Panc1 (cell line): ENCODE data around the gene BMP10. TPM values are rescaled to one million over a fixed set of nuclear protein-coding genes. Genes with fewer than 3 reads are reported as not detected.
"Not testable (repeated sequence)": the region's sequence is repeated elsewhere in the genome, so short reads cannot be mapped to it uniquely, and the experiment has no call there.

Source experiments
- ATAC-seq: fragments of 200-7000 bp; cut with Tn5 transposase; 2 replicates; pipeline ENCODE4 v1.9.1; 2020; ENCODE audit warnings: mild to moderate bottlenecking, moderate library complexity
- BruUV-seq: library from RNA; stranded (reverse); fragments of 400-500 nt; replicated peaks from 2 replicates; lab custom pipeline; 2021; lab: Mats Ljungman, UMichigan
- CTCF ChIA-PET: fragments of 300-600 bp; sonication (Branson Sonifier 250); formaldehyde crosslinking; loops from one replicate; lab custom pipeline; 2022; ENCODE audit warnings: antibody characterized with exemption; lab: Charles Lee
- POLR2A ChIA-PET: fragments of 300-600 bp; sonication (Branson Sonifier 250); formaldehyde crosslinking; loops from one replicate; lab custom pipeline; 2022; ENCODE audit warnings: antibody characterized with exemption; lab: Charles Lee
- DNase-seq: peaks from one replicate; pipeline ENCODE4 v3.0.0-alpha.2; 2010; ENCODE audit warnings: low read depth, low spot score
- H3K27ac ChIP-seq: 2 replicates; pipeline ENCODE4 v1.5.1; 2011; ENCODE audit warnings: mild to moderate bottlenecking, low read length, inconsistent platforms
- H3K27me3 ChIP-seq: fragments of 200-500 bp; sonication (Bioruptor generic); 2 replicates; pipeline ENCODE4 v1.6.0; 2014; ENCODE audit warnings: low read length, inconsistent platforms; ENCODE audit not compliant: control insufficient read depth, insufficient read depth
- H3K36me3 ChIP-seq: fragments of 200-500 bp; sonication (Bioruptor generic); 2 replicates; pipeline ENCODE4 v1.5.1; 2014; ENCODE audit warnings: inconsistent platforms, mild to moderate bottlenecking, low read length, moderate library complexity; ENCODE audit not compliant: control insufficient read depth, insufficient read depth
- H3K4me1 ChIP-seq: 2 replicates; pipeline ENCODE4 v1.5.1; 2011; ENCODE audit warnings: inconsistent platforms, mild to moderate bottlenecking, low read length, moderate library complexity; ENCODE audit not compliant: control insufficient read depth, insufficient read depth
- H3K4me3 ChIP-seq, 2 experiments: 2 replicates each; pipeline ENCODE4 v1.5.1; 2011 to 2012; ENCODE audit warnings: low read depth in 2 of 2, low read length in 2 of 2, mild to moderate bottlenecking in 2 of 2, inconsistent platforms in 1 of 2, moderate library complexity in 1 of 2
- H3K9me3 ChIP-seq: fragments of 200-500 bp; sonication (Bioruptor generic); 2 replicates; pipeline ENCODE4 v1.5.1; 2014; ENCODE audit warnings: low read depth, mild to moderate bottlenecking, inconsistent platforms, low read length, moderate library complexity; ENCODE audit not compliant: control insufficient read depth, insufficient read depth
- CTCF ChIP-seq: fragments of 450-650 bp; IDR thresholded peaks from 2 replicates; pipeline ENCODE4 v1.5.1; 2017; ENCODE audit warnings: mild to moderate bottlenecking
- POLR2AphosphoS5 ChIP-seq: IDR thresholded peaks from 2 replicates; pipeline ENCODE4 v1.6.1; 2012; ENCODE audit warnings: mild to moderate bottlenecking, low read depth, low read length, moderate library complexity
- REST ChIP-seq, 2 experiments: IDR thresholded peaks; 2 replicates each; pipeline ENCODE4 v1.6.1; 2011 to 2012; ENCODE audit warnings: low read depth in 2 of 2, control low read depth in 1 of 2, low read length in 1 of 2, mild to moderate bottlenecking in 1 of 2, moderate library complexity in 1 of 2; ENCODE audit not compliant: insufficient read depth in 1 of 2
- SIN3A ChIP-seq: IDR thresholded peaks from 2 replicates; pipeline ENCODE4 v1.6.1; 2012; ENCODE audit warnings: low read depth, mild to moderate bottlenecking, low read length, moderate library complexity, borderline replicate concordance; ENCODE audit not compliant: insufficient read depth
- TCF7L2 ChIP-seq: IDR thresholded peaks from 2 replicates; pipeline ENCODE4 v1.6.1; 2011; ENCODE audit warnings: mild to moderate bottlenecking, low read depth, low read length, inconsistent platforms
- in situ Hi-C: cut with HindIII; loops from 2 replicates; pipeline ENCODE4 v1.10.0; 2016; ENCODE audit warnings: low sequenced_read_pairs, low pct_unique_long_range_greater_than_20kb
- intact Hi-C: fragments of 100-400 bp; cut with micrococcal nuclease; formaldehyde crosslinking; loops from one replicate; pipeline ENCODE4 v1.10.0; 2022; ENCODE audit not compliant: unreplicated experiment
- total RNA-seq: library from RNA; stranded (reverse); gene quantifications from one replicate; pipeline ENCODE4 v1.2.1, GENCODE V29; 2021; ENCODE audit not compliant: unreplicated experiment

The BMP10 gene
- total RNA-seq, 1 experiment from 2014 or later, result not detected

GRCh38 chr2:68901199-68901514 lies 30.0 kb upstream of the BMP10 start:
- TF ChIP-seq TCF7L2, result no peak
- TF ChIP-seq POLR2AphosphoS5, result no peak
- peak; percentile 44 for TF ChIP-seq CTCF
- no peak for TF ChIP-seq REST (IDR thresholded peaks at IDR 0.05; ENCODE audit: insufficient read depth in 1 of 2, low read depth in 2 of 2, low read length in 1 of 2)
- no peak for TF ChIP-seq SIN3A
- no peak overlapping the region for H3K4me3 ChIP-seq
- no peaks in the 10 kb centered on the region for H3K27me3 ChIP-seq
- ChIA-PET POLR2A (no interaction called here), CTCF (no interaction called here)
- no peak overlapping the region for H3K27ac ChIP-seq
- intact Hi-C loops, result loop anchor here (5.0 kb wide), 1 partner anchor 439 kb away; no protein-coding TSS in a partner anchor
- DNase-seq (no peak), ATAC-seq (no peak)
- no peaks in the 10 kb centered on the region for H3K9me3 ChIP-seq
- H3K4me1 ChIP-seq, result no peaks in the 10 kb centered on the region
- H3K36me3 ChIP-seq, result no peaks in the 10 kb centered on the region
- no TSS peak for BruUV-seq
- in situ Hi-C loops, result no loop called here

GRCh38 chr2:68900496-68901198 lies 29.4 kb upstream of the BMP10 start:
- TF ChIP-seq POLR2AphosphoS5 (no peak), SIN3A (no peak), REST (IDR thresholded peaks at IDR 0.05; ENCODE audit: insufficient read depth in 1 of 2, low read depth in 2 of 2, low read length in 1 of 2) (no peak), TCF7L2 (no peak), CTCF (no peak)
- H3K9me3 ChIP-seq, result no peaks in the 10 kb centered on the region
- no TSS peak for BruUV-seq
- ChIA-PET CTCF (no interaction called here), POLR2A (no interaction called here)
- ATAC-seq (no peak), DNase-seq (no peak)
- in situ Hi-C loops (no loop called here), intact Hi-C loops (loop anchor here (5.0 kb wide), 1 partner anchor 438 kb away; no protein-coding TSS in a partner anchor)
- no peaks in the 10 kb centered on the region for H3K36me3 ChIP-seq
- H3K27me3 ChIP-seq, result no peaks in the 10 kb centered on the region
- no peak overlapping the region for H3K27ac ChIP-seq
- no peak overlapping the region for H3K4me3 ChIP-seq
- no peaks in the 10 kb centered on the region for H3K4me1 ChIP-seq

- BruUV-seq, H3K27me3 ChIP-seq, ATAC-seq, intact Hi-C loops, H3K9me3 ChIP-seq, DNase-seq, H3K4me3 ChIP-seq, POLR2A ChIA-PET, H3K4me1 ChIP-seq, in situ Hi-C loops, H3K36me3 ChIP-seq, CTCF ChIA-PET, H3K27ac ChIP-seq: not testable (repeated sequence)
These were observed 24.8 kb upstream of the BMP10 start for GRCh38 chr2:68895981-68896380.
